HL-60/S4 treated with phorbol 12-myristate 13-acetate at 8.2 ng/mL for 4 days and 3 days (cell line): ENCODE measurements around the gene AK3.

ENCODE experiments used
- in situ Hi-C: fragments of 300-500 bp; cut with MboI; formaldehyde crosslinking; loops from 2 replicates; pipeline ENCODE4 v1.15.0; 2022; ENCODE audit warnings: low sequenced_read_pairs

AK3 gene

DNA sequence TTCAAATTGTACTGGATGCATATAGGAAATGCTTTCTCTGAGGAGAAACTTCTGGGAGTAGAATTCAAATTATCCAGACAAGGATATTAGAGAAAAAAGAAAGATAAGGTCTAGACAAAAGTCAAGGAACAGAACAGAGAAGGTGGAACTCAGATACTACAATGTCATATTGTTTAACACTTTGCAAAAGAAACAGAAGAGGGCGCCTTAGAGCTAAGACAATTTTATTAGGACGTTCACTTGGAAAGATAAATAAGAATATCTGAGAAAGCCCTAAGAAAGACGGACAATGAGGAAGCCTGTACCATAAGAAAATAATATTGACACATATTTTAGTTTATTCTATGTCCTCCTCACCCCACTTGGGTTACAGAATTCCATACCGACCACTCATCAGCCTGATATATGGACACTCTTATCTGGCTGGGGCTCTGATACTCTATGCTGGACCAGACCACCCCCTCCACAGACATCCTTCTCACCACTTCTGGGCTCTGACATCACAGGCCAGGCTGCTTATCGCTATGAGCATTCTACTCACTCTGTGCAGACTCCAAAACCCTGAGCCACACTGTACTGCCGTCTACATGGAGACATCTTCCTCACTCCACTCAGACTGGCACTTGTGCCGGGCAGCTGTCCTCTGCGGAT is 9.1 kb upstream of the AK3 start:
- in situ Hi-C loops: loop anchor here (10.0 to 25.0 kb wide), 2 partner anchors 237 to 685 kb away; partner anchors contain the start of genes JAK2 and PLGRKT

DNA sequence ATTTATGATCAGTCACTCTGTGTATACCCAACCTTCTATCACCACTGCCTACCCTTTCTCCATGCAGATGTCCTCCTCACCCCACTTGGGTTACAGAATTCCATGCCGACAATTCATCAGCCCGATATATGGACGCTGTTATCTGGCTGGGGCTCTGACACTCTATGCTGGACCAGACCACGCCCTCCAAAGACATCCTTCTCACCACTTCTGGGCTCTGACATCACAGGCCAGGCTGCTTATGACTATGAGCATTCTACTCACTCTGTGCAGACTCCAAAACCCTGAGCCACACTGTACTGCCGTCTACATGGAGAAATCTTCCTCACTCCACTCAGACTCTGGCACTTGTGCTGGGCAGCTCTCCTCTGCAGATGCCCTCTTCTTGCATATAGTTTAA is 7.6 kb upstream of the AK3 start:
- in situ Hi-C loops: no loop called here

DNA sequence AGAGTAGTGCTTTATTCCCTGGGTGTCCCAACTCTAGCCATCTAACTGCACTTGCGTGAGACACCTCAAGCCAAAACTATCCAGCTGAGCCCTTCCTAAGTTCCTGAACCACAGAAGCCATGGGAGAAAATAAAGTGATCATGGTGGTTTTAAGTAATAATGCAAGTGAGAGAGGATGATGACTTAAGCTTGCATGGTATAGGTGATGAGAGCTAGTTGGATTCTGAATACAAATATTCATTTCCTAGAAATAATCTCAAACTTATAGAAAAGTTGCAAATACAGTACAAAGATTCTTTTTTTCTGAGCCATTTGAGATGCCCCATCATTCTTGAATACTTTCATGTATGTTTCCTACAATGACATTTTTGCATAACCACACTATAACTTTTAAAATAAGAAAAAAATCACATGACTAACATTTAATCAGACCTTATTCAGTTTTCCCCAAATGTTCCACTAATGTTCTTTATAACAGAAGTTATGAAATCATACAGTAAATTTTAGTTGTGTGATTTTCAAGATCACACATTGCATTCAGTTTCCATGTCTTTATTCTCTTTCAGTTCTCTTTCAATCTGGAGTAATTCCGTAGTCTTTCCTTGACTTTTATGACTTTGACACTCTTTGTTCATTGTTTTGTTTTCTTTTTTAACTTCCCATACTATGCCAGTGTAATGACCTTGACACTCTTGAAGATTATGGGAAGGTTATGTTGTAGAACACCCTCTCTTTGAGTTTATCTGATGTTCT is 5.5 kb upstream of the AK3 start:
- in situ Hi-C loops: no loop called here

DNA sequence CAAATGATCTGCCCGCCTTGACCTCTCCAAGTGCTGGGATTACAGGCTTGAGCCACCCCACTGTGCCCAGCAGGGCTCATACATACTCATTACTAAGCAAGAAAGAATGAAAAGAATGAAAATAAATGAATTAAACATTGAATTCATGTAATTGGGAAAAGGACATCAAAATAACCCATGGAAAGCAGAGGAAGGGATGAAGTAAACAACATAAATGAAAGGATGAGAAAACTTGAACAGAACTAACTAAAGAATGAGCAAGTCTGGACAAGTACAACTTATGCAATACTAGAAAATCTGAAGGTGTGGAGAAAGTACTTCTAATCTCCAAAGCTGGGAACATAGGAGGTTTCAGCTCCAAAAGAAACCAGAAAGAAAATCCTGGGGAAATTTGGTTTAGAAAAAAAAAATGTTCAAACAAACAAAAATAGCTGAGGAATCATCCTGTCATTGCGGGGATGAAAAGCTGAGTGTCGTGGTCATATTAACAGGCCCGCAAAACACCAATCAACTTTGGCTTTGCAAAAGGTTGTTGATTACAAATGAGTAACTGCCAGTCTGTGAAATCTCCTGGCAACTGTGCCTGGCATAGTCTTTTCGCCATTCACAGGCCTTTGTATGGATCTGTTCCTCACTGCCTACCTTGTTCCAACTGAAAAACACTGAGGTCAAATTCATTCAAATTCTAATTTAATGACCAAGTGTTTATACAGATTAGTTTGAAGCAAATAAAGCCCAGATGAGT is 2.3 kb upstream of the AK3 start:
- in situ Hi-C loops: no loop called here

DNA sequence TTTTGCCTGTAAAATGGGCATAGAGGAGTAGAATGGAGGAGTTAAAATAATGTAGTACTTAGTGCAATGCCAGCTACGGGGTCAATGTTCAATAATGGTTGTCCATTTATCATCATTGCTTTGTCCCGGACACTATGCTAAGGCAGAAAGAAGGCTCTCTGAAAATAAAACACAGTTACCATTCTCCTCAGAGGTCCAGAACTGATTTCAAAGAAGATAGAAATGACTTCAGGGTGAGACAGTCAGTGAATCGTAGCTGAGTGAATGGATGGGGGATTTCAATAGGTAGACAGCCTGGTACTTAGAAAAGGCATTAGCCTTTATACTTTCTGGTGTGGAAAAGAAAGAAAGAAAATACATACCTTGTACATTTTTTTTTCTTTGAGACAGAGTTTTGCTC is 1.2 kb upstream of the AK3 start:
- in situ Hi-C loops: no loop called here

DNA sequence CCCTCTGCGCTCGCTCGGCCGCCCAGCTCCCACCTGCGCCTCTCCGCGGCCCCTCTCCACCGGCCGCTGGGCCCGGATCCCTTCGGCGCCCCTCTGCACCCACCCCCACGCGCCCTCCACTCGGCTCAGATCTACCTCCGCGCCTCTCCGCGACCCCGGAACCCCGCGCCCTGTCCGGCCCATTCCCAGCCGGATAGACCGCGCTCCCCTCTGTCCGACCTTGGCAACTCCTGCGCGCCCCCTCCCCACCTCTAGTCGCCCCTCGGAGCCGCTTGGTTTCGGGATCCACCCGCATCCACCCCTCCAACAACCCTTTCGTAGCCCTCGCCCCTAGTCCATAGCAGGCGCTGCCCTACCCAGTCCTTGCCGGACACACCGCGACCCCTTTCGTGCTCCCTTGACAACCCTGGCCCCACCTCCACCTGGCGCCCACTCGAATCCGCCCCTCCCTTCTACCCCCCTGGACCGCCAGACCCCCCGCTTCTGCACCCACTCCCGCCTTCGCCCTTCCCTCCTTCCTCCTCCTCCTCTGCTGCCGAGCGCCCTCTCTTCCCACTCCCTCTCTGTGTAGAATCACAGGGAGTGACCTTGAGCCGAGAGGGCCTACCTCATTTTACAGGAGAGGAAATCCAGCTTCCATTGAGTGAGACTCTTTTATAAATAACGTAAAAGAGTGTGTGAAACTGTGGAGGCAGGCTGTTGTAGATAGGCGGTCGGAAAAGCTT is 525 bp upstream of the AK3 start:
- in situ Hi-C loops: no loop called here

DNA sequence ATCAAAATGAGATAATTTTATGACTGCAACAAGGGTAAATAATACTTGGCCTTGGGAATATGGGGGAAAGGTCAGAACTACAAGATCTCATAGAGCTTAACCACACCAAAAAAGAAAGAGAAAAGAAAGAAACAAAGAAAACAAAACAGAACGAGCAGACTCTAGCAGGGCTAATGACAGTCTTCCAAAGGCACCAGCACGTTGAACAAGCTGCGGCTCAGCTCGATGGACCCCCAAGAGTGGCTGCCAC is 689 bp downstream of the AK3 start:
- in situ Hi-C loops: no loop called here

DNA sequence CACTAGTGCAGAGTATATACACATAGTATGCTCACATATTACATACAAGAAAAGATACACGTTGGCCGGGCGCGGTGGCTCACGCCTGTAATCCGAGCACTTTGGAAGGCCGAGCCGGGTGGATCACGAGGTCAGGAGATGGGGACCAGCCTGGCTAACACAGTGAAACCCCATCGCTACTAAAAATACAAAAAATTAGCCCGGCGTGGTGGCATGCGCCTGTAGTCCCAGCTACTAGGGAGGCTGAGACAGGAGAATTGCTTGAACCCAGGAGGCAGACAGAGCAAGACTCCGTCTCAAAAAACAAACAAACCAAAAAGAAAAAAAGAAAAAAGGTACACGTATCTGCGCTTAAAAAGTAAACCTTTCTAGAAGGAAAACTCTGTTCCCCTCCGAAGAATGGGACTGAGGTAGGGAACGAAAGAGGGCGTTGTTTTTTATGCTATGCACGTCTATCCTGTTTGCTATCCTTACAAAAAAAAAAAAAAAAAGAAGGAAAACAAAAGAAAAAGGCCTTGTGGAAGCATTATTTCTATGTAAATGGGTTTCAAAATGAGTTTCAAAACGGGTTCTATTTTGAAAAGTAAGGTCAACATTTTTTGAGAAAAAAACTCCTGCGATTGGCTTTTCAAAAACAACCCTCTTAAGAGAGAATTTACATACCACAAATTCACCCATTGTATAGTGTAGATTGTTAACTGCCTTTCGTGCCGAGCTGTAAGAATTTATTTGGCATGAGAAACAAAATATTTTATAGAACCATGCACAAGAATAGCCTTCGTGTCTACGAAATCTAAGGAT is 1.2 kb downstream of the AK3 start:
- in situ Hi-C loops: no loop called here

DNA sequence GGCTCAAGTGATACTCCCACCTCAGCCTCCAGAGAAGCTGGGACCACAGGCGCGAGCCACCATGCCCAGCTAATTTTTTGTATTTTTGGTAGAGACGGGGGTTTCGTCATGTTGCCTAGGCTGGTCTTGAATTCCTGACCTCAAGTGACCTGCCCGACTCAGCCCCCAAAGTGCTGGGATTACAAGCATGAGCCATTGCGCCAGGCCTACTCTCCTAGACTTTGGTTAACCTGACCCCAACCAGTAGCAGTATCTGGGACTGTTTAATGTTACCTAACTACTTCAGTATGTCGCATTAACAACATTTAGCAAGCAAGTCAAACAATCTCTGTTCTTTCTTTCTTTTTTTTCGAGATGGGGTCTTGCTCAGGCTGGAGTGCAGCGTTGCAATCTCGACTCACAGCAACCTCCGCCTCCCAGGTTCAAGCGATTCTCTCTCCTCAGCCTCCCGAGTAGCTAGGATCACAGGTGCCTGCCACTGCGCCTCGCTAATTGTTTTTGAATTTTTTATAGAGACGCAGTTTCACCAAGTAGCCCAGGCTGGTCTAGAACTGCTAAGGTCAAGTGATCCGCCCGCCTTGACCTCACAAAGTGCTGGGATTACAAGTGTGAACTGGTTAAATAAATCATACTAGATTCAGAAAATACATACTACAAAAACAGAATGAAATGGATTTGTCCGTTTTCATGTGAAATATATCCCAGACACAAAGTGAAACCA is 2.0 kb downstream of the AK3 start:
- in situ Hi-C loops: no loop called here

DNA sequence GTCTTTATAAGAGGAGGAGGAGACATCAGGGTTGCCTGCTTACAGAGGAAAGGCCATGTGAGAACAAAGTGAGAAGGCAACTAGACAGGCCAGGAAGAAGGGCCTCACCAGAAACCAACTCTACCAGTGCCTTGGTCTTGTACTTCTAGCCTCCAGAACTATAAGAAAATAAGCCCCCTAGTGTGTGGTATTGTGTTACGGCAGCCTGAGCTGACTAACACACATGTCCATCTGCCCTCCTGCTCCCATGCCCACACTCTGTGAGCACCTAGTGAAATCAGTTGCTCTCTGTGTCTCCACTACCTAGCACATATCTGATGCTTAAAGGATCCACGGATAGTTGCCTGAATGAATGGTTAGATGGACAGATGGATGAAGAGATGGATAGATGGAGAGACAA is 6.9 kb downstream of the AK3 start:
- in situ Hi-C loops: no loop called here

DNA sequence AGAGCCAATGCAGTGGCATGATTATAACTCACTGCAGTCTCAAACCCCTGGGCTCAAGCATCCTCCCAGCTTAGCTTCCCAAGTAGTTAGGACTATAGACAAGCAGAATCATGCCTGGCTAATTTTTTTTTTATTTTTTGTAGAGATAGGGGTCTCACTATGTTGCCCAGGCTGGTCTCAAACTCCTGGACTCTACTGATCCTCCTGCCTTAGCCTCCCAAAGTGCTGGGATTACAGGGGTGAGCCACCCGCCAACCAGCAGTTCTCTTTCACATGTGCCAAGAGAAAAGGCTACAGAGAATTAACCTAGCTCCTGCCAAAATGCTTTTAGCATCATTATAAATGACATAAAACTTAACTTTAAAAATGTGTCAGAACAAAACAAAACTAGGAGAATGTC is 8.1 kb downstream of the AK3 start:
- in situ Hi-C loops: no loop called here

DNA sequence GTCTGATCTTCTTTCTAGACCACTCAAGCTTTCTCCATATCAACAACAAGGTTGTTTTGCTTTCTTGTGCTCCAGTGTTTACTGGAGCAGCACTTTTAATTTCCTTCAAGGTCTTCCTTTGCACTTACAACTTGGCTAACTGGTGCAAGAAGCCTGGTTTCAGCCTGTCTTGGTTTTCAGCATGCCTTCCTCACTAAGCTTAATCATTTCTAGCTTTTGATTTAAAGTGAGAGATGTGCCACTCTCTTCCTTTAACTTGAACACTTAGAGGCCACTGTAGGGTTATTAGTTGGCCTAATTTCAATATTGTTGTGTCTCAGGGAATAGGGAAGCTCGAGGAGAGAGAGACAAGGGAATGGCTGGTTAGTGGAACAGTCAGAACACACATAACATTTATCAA is 13.4 kb downstream of the AK3 start:
- in situ Hi-C loops: no loop called here

DNA sequence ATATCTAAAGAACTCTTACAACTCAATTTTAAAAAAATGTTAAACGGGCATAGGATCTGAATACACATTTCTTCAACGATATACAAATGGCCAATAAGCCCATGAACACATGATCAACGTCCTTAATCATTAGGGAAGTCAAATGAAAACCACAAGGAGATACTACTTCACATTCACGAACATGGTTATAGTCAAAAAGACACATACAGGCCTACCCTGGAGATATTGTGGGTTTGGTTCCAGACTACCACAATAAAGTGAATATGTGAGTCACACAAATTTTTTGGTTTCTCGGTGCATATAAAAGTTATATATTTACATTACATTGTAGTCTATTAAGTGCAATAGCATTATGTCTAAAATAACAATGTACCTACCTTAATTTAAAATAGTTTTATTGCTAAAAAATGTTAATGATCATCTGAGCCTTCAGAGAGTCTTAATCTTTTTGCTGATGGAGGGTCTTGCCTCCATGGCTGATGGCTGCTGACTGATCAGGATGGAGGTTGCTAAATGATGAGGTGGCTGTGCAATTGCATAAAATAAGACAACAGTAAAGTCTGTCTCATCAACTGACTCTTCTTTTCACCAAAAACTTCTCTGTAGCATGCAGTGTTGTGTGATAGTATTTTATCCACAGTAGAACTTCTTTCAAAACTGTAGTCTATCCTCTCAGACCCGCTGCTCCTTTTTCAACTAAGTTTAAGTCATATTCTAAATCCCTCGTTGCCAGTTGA is 15.1 kb downstream of the AK3 start:
- in situ Hi-C loops: no loop called here

DNA sequence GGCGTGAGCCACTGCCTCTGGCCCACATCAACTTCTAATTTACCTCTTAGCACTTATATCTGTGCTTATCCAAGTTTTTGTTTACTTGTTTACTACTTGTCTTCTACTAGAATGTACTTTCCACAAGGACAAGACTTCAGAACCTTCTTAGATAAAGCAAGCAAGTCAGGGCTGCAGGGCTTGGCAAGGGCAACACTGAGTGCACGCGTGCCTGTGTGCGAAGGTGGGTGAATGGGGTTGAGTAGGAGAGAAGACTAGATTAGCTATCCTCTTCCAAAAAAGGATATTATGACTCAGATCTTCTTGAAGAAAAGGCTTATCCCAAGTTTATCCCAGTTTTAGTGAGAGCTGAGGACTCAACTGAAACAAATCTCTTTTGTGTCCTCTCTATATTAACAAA is 19.3 kb downstream of the AK3 start:
- in situ Hi-C loops: no loop called here

DNA sequence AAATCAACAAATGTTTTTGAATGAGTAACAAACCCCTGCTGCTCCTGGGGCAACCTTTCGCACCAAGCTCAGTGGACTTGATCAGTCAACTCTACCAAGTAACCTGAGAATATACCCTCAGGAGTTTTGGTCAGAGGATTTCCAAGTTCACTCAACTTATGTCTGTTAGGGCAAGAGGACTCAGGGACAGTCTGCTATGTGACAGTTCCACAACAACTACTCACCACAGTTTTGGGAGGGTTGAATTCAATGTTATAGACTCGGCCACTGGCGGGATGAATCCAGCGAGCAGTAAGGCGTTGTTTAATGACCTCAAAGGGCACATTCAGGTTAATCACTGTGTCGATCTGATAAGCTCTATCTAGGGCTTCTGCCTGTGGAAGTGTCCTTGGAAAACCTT is 22.1 kb downstream of the AK3 start:
- in situ Hi-C loops: no loop called here

DNA sequence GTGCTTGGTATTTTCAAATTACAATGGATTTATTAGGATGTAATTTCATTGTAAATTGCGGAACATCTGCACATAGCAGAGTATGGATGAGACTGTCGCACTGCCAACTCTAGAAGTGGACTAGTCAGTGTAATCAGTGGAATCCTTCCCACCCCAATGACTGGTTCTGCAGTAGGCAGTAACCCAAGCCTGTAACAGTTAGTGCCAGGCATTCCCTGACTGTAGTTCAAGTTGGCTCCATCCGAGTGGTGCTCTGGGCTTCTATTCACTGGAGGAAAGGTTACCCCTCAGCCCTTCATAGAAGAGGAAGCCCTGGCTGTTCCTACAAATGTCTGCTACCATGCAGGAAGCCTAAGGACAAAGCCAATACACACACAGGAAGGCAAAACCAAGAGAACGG is 23.2 kb downstream of the AK3 start:
- in situ Hi-C loops: no loop called here

DNA sequence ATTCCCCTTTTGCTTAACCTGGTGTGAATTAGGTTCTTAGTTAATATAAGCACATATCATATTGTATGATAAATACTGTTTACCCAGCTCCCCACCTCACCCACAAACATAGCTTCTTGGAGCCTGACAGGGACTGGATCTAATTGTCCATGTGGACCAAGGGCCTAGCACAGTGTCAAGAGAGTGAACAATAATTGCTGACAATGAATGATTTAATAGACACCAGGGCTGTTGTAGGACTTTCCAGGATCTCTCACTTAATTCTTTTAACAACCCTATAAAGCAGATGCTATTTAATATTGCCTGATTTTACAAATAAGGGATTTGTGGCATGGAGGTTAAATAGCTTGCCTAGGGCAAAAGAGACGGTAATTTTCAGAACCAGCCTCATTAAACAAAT is 24.8 kb downstream of the AK3 start:
- in situ Hi-C loops: no loop called here

DNA sequence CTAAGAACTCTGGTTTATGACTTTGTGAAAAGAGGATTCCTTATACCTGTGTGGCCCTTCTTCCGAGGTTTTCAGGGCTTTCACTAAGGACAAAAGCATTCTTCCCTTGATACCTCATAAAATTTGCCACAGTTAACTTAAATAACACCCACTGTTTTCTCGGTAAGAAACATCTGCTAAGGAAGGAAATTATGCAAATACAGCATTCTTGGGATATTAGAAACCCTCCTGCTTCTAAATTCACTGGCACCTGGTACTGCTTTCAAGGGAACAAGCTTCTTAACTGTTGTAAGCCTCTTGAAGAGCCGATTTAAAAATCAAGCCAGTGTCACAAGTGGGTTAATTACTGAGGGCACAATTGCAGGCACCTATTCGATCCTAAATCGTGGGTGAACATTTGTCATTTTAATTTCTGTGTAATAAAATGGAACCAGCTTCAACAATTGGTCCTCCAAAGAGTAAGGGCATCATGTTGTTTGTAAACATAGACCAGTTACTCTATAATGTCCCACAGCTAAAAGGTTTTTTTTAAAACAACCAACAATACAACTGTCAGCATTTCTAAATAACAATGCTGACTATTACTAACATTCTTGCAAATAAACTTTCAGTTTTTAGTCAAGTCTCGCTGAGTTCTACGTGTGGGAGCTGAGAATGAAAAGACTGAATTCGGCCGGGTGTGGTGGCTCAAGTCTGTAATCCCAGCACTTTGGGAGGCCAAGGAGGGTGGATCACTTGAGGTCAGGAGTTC is 26.6 kb downstream of the AK3 start:
- in situ Hi-C loops: no loop called here

DNA sequence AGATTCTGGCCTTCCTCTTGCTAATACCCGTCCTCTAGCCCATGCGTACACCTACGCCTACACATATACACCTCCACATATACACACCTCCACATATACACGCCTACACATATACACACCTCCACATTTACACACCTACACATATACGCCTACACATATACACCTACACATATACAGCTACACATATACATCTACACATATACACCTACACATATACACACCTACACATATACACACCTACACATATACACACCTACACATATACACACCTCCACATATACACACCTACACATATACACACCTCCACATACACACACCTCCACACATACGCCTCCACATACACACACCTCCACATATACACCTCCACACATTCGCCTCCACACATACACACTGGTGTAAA is 27.2 kb downstream of the AK3 start:
- in situ Hi-C loops: no loop called here
